Measurements from ENCODE around the gene CDKAL1.

Gene CDKAL1

DNA sequence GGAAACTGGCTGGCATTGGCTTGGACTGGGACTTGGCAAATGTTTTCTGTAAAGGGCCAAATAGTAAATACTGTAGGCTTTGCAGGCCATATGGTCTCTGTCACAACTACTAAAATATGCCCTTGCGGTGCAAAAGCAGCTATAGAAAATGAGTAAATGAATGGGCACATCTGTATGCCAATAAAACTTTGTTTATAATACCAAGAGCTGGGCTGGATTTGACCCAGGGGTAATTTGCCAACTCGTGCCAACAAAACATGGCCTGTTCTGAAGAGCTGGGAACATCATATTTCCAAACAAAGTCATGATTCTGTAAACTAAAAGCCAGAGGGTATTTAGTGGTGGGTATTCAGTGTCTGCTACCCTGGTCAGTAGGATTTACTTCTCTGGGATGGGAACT, 739.2 kb downstream of the CDKAL1 start:
- no peak overlapping the region for H3K4me3 ChIP-seq (ENCODE audit: low read depth, low read length)
- DNase-seq (ENCODE audit: low read depth): no peak
- TF ChIP-seq, protein P1, sequence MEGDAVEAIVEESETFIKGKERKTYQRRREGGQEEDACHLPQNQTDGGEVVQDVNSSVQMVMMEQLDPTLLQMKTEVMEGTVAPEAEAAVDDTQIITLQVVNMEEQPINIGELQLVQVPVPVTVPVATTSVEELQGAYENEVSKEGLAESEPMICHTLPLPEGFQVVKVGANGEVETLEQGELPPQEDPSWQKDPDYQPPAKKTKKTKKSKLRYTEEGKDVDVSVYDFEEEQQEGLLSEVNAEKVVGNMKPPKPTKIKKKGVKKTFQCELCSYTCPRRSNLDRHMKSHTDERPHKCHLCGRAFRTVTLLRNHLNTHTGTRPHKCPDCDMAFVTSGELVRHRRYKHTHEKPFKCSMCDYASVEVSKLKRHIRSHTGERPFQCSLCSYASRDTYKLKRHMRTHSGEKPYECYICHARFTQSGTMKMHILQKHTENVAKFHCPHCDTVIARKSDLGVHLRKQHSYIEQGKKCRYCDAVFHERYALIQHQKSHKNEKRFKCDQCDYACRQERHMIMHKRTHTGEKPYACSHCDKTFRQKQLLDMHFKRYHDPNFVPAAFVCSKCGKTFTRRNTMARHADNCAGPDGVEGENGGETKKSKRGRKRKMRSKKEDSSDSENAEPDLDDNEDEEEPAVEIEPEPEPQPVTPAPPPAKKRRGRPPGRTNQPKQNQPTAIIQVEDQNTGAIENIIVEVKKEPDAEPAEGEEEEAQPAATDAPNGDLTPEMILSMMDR (conservative IDR thresholded peaks at IDR 0.05; ENCODE audit: low read depth, low read length): no peak

DNA sequence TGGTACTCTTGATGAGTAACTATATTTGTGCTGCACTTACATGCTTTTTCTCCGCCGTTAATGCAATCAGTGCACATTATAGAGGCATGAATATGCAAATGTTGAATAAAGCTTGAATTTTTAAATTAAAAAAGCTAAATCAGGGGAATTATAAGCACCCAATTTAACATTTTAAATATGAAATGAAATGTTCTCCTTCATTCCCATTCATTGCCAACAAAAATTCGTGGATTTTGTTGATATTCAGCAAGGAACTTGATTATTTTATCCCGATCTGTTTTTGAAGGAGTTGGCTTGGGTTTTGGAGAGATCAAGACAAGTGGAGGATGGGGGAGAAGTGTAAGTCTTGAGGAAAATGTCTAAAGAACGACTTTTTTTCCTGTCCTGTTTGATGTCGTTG, 740.6 kb downstream of the CDKAL1 start:
- no peak for DNase-seq (ENCODE audit: low read depth)
- TF ChIP-seq, protein P1 (conservative IDR thresholded peaks at IDR 0.05; ENCODE audit: low read depth, low read length): no peak
- no peak overlapping the region for H3K4me3 ChIP-seq (ENCODE audit: low read depth, low read length)

DNA sequence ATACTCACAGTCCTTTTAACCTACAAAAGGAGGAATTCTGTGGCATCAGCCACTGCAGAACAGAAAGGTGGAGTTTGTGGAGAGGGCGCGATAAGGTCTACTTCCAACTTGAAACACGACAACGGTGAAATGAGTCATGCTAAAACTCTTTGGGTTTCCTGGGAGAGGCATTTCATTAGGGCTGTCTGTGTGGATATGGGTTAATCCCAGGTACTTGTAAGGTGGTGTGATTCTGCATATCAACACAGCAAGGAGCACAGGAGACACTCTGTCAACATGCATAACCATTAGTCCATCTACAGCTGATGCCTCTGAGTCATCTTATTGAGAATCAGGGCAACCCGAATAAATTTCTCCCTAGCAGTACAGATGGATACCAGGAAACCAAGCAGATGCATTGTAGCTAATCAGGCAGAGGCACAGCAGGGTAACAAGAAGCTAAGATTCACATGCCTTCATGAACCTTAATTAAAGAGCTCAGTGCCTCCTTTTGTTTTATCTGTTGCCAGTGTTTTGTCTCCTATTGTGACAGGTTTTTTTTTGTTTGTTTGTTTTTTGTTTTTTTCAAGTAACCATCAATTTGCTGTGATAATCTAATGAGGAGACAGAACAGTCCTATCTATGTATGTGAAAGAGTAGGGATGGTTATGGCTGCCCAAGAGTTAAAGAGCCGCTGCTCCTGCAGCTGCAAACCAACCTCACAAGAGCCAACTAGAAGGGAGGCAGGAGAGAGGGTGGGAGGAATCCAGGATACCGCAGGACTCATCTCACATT, 743.5 kb downstream of the CDKAL1 start:
- DNase-seq (ENCODE audit: low read depth): no peak
- no peak overlapping the region for H3K4me3 ChIP-seq (ENCODE audit: low read depth, low read length)
- TF ChIP-seq, protein P1 (conservative IDR thresholded peaks at IDR 0.05; ENCODE audit: low read depth, low read length): no peak

DNA sequence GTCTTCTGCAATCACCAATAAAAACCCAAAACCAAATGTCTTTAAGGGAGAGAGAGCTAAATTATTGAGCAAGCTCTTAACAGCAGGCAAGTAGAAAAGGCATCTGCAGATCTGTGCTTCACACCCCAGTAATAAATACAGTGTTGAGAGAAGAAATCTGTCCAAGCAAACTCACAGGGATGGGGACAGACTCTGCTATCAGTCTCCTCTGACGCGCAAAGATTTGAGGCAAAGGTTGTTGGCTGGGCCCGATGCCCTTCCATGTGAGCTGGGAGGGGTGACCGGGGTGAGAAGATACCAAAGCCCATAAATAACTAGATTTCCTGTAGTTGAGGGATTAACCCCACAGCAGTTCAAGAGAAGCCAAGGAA, 744.1 kb downstream of the CDKAL1 start:
- H3K4me3 ChIP-seq (ENCODE audit: low read depth, low read length): no peak overlapping the region
- TF ChIP-seq, protein P1 (conservative IDR thresholded peaks at IDR 0.05; ENCODE audit: low read depth, low read length): no peak
- no peak for DNase-seq (ENCODE audit: low read depth)

DNA sequence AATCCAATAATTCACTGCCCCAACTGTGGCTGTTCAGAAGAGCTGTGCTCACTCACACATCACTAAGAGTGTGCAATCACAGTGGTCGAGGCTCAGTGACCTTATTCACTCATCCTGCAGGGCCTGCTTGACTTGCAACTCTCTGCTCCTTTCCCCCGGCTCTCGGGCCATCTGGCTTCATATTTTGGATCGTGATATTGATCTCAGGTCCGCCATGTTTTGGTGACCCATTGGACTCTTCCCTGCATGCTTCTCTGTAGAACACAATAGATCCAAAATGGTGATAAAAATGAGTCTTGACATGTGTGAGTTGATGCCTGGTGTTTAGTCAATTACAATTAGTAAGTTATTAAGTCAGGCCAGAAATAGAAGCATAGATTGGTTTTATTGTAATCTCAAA, 745.4 kb downstream of the CDKAL1 start:
- TF ChIP-seq, protein P1 (conservative IDR thresholded peaks at IDR 0.05; ENCODE audit: low read depth, low read length): no peak
- no peak for DNase-seq (ENCODE audit: low read depth)
- H3K4me3 ChIP-seq (ENCODE audit: low read depth, low read length): no peak overlapping the region

DNA sequence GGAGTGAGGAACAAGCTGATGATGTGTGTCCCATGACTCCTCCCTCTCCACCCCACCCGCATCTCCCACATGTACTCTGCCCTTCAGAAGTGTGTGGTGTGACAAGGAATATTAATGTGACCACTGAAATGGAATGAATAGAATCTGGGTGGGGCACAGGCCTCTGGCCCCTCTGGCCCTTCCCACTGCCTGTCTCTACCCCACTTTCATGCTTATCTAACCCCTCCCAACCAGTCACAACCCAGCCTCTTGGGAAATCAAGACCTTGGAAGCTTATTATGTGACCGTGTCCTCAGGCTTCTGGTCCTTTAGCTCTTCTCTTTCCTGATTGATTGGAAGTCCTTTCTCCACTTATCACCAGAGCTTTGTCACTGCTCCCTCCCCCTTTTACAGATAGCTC, 747.1 kb downstream of the CDKAL1 start:
- DNase-seq (ENCODE audit: low read depth): no peak
- TF ChIP-seq, protein P1 (conservative IDR thresholded peaks at IDR 0.05; ENCODE audit: low read depth, low read length): no peak
- no peak overlapping the region for H3K4me3 ChIP-seq (ENCODE audit: low read depth, low read length)

Data from choroid plexus epithelial cell (primary cell).